Prostate gland (tissue), 2 donors: ENCODE results near the gene JAK1. TPM values are rescaled to one million over a fixed set of nuclear protein-coding genes. Genes with fewer than 3 reads are reported as not detected.

Experiments used
- DNase-seq: peaks from one replicate; pipeline ENCODE4 v3.0.0-alpha.2; 2019; ENCODE audit warnings: low spot score
- H3K27ac ChIP-seq, 2 donors: fragments of 200-600 bp; sonication (generic); 2 replicates each; pipeline ENCODE4 v1.5.1; 2017 to 2019
- H3K27me3 ChIP-seq: fragments of 200-600 bp; sonication (generic); replicated peaks from 2 replicates; pipeline ENCODE4 v1.5.1; 2019; ENCODE audit not compliant: insufficient read depth
- H3K36me3 ChIP-seq, 2 donors: fragments of 200-600 bp; sonication (generic); 1 replicate in 1 of 2; 2 replicates in 1 of 2; pipeline versions ENCODE4 v1.5.1 to v1.8.1; 2017 to 2019
- H3K4me1 ChIP-seq: fragments of 200-600 bp; sonication (generic); replicated peaks from 2 replicates; pipeline ENCODE4 v1.5.1; 2019
- H3K4me3 ChIP-seq, 2 donors: fragments of 200-600 bp; sonication (generic); 2 replicates each; pipeline ENCODE4 v1.5.1; 2017 to 2019
- H3K9me3 ChIP-seq: fragments of 200-600 bp; sonication (generic); 2 replicates; pipeline ENCODE4 v1.5.1; 2017
- CTCF ChIP-seq, 4 experiments: fragments of 200-600 bp in 2 of 4; fragments of 450-650 bp in 2 of 4; sonication (generic) in 2 of 4; IDR thresholded peaks; 1 replicate in 3 of 4; 2 replicates in 1 of 4; pipeline ENCODE4 v1.5.1; 2016 to 2019; ENCODE audit warnings: antibody characterized with exemption in 4 of 4, mild to moderate bottlenecking in 2 of 4, moderate library complexity in 2 of 4
- POLR2A ChIP-seq: fragments of 450-650 bp; IDR thresholded peaks from one replicate; pipeline ENCODE4 v1.6.1; 2016; ENCODE audit warnings: antibody characterized with exemption, mild to moderate bottlenecking
- POLR2AphosphoS5 ChIP-seq: sonication (generic); formaldehyde crosslinking; IDR thresholded peaks from one replicate; pipeline ENCODE4 v1.6.1; 2017; ENCODE audit warnings: antibody characterized with exemption
- WGBS: methylation state at CpG from one replicate; pipeline ENCODE4 v1.1.5; 2018; 5-methylcytosine and 5-hydroxymethylcytosine counted together
- intact Hi-C: fragments of 100-400 bp; cut with DNase I; formaldehyde crosslinking; loops from one replicate; pipeline ENCODE4 v1.14.2; 2022
- total RNA-seq, 2 donors: library from RNA; depleted of rRNA; stranded (reverse); fragments of >200 nt; gene quantifications; one replicate each; pipeline ENCODE4 v1.1.0, GENCODE V29; 2016

Gene JAK1
- total RNA-seq, 2 donors from 2014 or later: 66.3 to 115 TPM

- Histone ChIP-seq H3K36me3 (peaks cover 0 to 7% of the 10 kb centered on the region in 2 donors), H3K4me3 (no peak overlapping the region), H3K27me3 (no peaks in the 10 kb centered on the region), H3K4me1 (no peaks in the 10 kb centered on the region), H3K27ac (no peak overlapping the region), H3K9me3 (no peaks in the 10 kb centered on the region)
- 96% methylated on average over 9 of the region's 9 CpGs for WGBS
- intact Hi-C loops: no loop called here
- TF ChIP-seq POLR2A (no peak), CTCF (IDR thresholded peaks at IDR 0.05) (no peak), POLR2AphosphoS5 (no peak)
- no peak for DNase-seq
These were observed 92.8 kb downstream of the JAK1 start for GRCh38 chr1:64873576-64873975.

DNA sequence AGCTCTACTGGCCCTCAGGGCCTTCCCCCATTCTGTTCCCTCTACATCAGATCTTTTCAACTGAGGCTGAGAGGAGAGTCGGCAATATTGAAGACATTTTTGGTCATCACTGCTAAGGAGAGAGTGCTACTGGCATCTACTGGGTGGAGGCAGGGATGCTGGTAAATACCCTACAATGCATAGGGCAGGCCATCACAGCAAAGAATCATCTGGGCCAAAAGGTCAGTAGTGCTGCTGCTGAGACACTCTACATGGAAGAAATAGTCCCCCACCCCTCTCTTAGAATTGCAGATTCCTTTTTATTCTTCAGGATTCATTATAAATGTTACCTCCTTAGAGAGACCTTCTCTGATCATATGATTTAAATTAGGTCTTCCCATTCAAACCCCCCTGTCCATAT is 94.3 kb downstream of the JAK1 start:
- H3K4me3 ChIP-seq: no peak overlapping the region
- 100% methylated on average over 1 of the region's 1 CpG for WGBS
- no peak overlapping the region for H3K27ac ChIP-seq
- no peak for DNase-seq
- no peaks in the 10 kb centered on the region for H3K27me3 ChIP-seq
- peaks cover 0 to 7% of the 10 kb centered on the region in 2 donors for H3K36me3 ChIP-seq
- TF ChIP-seq POLR2AphosphoS5: no peak
- TF ChIP-seq CTCF (IDR thresholded peaks at IDR 0.05): no peak
- no peak for TF ChIP-seq POLR2A
- H3K9me3 ChIP-seq: no peaks in the 10 kb centered on the region
- H3K4me1 ChIP-seq: no peaks in the 10 kb centered on the region
- intact Hi-C loops: no loop called here

DNA sequence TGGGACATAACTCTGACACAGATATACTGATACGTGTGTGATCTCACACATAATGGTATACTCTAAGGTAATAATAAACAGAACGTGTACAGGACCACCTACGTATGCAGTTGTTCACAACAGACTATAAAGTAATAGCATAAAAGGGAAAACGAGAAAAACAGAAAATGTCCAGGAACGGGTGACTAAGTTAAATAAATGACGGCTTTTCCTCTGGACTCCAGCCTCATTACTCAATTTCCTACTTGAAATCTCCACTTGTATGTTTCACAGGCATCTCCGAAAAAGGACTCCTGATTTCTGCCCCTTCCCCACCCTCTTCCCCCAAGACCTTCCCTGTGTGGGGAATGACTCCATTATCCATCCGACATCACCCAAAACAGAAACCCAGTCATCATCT is 95.1 kb downstream of the JAK1 start:
- Histone ChIP-seq H3K27ac (no peak overlapping the region), H3K4me1 (no peaks in the 10 kb centered on the region), H3K36me3 (peaks cover 0 to 7% of the 10 kb centered on the region in 2 donors), H3K9me3 (no peaks in the 10 kb centered on the region), H3K4me3 (no peak overlapping the region), H3K27me3 (no peaks in the 10 kb centered on the region)
- intact Hi-C loops: no loop called here
- no peak for DNase-seq
- TF ChIP-seq CTCF (IDR thresholded peaks at IDR 0.05) (no peak), POLR2AphosphoS5 (no peak), POLR2A (no peak)
- 92% methylated on average over 8 of the region's 8 CpGs for WGBS

DNA sequence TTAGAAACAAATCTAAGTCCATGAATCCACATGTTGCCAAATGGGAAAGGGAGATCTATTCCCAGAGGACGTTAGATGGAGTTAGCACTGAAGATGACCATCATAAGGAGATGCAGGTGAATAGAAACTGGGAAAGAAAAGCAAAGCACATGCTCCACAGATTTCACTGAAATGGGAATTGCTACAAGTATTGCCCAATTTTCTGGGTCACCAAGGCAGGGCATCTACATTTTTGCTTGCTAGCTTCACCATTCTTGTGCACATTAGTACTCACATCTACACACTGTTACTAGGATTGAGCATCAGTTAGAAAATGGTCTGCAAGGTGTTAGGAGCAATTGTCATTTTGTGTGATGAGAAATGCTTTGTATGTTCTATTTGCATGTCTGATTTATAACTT is 99.1 kb downstream of the JAK1 start:
- 90% methylated on average over 1 of the region's 1 CpG for WGBS
- no peaks in the 10 kb centered on the region for H3K36me3 ChIP-seq
- TF ChIP-seq CTCF (IDR thresholded peaks at IDR 0.05): no peak
- no peak for TF ChIP-seq POLR2AphosphoS5
- TF ChIP-seq POLR2A: no peak
- no peaks in the 10 kb centered on the region for H3K4me1 ChIP-seq
- no peaks in the 10 kb centered on the region for H3K9me3 ChIP-seq
- H3K4me3 ChIP-seq: no peak overlapping the region
- intact Hi-C loops: loop anchor here (10.0 kb wide), 1 partner anchor 338 kb away; no protein-coding TSS in a partner anchor
- no peak for DNase-seq
- no peaks in the 10 kb centered on the region for H3K27me3 ChIP-seq
- no peak overlapping the region for H3K27ac ChIP-seq

DNA sequence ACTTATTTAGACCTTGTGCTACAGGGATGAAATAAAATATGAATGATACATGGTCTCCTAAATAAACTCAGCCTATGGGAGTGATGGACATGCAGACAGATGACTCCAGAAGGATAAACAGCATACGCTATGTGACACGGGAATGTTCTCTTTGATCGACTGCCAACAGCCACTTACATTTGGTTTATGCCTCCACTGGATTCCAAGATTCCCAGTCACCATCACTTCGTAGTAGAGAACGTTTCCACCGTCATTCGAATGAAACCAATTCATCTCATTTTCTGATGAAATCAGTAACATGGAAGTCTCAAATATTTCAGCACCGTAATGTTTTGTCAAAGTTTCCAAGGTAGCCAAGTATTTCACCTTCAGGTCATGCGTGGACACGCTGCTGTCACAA is 99.7 kb downstream of the JAK1 start:
- Histone ChIP-seq H3K27me3 (no peaks in the 10 kb centered on the region), H3K4me1 (no peaks in the 10 kb centered on the region), H3K27ac (no peak overlapping the region), H3K36me3 (no peaks in the 10 kb centered on the region), H3K9me3 (no peaks in the 10 kb centered on the region), H3K4me3 (no peak overlapping the region)
- no peak for DNase-seq
- no peak for TF ChIP-seq CTCF (IDR thresholded peaks at IDR 0.05)
- no peak for TF ChIP-seq POLR2AphosphoS5
- TF ChIP-seq POLR2A: no peak
- 84% methylated on average over 10 of the region's 10 CpGs for WGBS
- intact Hi-C loops: loop anchor here (10.0 kb wide), 1 partner anchor 338 kb away; no protein-coding TSS in a partner anchor
